Upper lobe of left lung (tissue), 4 donors: Measurements from ENCODE around the gene ZNF214.

Source experiments
- POLR2A ChIP-seq, 4 donors: fragments of 450-650 bp; IDR thresholded peaks; one replicate each; pipeline ENCODE4 v1.5.1; 2016 to 2017; ENCODE audit warnings: antibody characterized with exemption in 4 of 4, mild to moderate bottlenecking in 2 of 4
- POLR2AphosphoS5 ChIP-seq, 2 donors: sonication (generic); formaldehyde crosslinking; IDR thresholded peaks; one replicate each; pipeline ENCODE4 v1.5.1; 2017; ENCODE audit warnings: antibody characterized with exemption in 2 of 2
- TF ChIP-seq, protein P1 (sequence below), 6 experiments: fragments of 450-650 bp in 4 of 6; fragments of 200-600 bp in 2 of 6; sonication (generic) in 2 of 6; IDR thresholded peaks; one replicate each; pipeline ENCODE4 v1.5.1; 2016 to 2019; ENCODE audit warnings: antibody characterized with exemption in 6 of 6

GRCh38 chr11:6986487-6986886 lies 33.7 kb downstream of the ZNF214 start:
- TF ChIP-seq, protein P1, sequence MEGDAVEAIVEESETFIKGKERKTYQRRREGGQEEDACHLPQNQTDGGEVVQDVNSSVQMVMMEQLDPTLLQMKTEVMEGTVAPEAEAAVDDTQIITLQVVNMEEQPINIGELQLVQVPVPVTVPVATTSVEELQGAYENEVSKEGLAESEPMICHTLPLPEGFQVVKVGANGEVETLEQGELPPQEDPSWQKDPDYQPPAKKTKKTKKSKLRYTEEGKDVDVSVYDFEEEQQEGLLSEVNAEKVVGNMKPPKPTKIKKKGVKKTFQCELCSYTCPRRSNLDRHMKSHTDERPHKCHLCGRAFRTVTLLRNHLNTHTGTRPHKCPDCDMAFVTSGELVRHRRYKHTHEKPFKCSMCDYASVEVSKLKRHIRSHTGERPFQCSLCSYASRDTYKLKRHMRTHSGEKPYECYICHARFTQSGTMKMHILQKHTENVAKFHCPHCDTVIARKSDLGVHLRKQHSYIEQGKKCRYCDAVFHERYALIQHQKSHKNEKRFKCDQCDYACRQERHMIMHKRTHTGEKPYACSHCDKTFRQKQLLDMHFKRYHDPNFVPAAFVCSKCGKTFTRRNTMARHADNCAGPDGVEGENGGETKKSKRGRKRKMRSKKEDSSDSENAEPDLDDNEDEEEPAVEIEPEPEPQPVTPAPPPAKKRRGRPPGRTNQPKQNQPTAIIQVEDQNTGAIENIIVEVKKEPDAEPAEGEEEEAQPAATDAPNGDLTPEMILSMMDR (IDR thresholded peaks at IDR 0.05), result no peak
- no peak for TF ChIP-seq POLR2AphosphoS5 (IDR thresholded peaks at IDR 0.05)
- TF ChIP-seq POLR2A (IDR thresholded peaks at IDR 0.05), result no peak
